Articular chondrocyte of knee joint (primary cell): ENCODE results near the gene TASL. TPM values are rescaled to one million over a fixed set of nuclear protein-coding genes. Genes with fewer than 3 reads are reported as not detected.

ENCODE experiments used
- small RNA-seq: library from RNA; depleted of rRNA; stranded (forward); fragments of <200 nt; gene quantifications from one replicate; pipeline ENCODE3, GENCODE V24; 2012
- total RNA-seq: library from RNA; depleted of rRNA; stranded (reverse); fragments of >200 nt; gene quantifications from 2 replicates; pipeline ENCODE4 v1.2.3, GENCODE V29; 2012

TASL gene, protein sequence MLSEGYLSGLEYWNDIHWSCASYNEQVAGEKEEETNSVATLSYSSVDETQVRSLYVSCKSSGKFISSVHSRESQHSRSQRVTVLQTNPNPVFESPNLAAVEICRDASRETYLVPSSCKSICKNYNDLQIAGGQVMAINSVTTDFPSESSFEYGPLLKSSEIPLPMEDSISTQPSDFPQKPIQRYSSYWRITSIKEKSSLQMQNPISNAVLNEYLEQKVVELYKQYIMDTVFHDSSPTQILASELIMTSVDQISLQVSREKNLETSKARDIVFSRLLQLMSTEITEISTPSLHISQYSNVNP
- not detected in 2 replicates for total RNA-seq

DNA sequence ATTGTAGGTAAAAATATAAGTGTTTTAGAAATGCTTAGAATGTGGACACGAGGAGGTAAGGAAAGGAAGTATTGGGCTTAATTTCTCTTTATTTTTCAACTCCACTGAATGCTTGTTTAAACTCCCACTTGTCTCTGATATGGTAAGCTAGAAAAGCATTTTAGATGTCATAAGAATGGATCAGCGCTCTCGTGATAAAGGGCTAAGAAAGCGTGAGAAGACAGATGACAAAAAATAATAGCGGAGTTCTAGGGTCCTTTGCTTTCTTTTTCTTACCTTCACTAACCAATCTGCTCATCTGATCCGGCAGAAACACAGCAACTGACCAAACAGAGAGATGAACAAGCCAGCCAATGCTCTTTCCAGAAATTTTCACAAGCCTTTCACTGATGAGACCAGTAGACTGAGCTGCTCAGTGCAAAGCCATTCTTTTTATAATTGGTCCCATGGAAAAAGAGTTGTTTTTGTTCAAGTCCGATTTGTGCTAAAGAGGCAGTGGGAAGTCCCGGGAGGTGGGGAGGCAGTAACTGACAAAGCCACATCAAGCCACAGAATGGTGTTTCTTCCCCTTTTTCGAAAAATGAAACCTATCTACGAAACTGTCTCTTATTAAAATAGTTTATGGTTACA is at the start of gene TASL:
Gene TASL (minus strand): TSS at position 405 of the 630 bp plus-strand sequence. CDS start 17,411 bp downstream, outside the sequence.

Small RNA genes within 50 kb of the gene (small RNA-seq; reads per million reads assigned to genes)
- not detected for gene CKS1BP6

Other genes with a start within 250 kb of the TASL start
- gene GK, start 75.7 kb upstream of the TASL start, total RNA-seq: 5.0 and 6.5 TPM in 2 replicates